A673 (cell line): ENCODE results near the gene PTPN22.

Experiments
- CTCF ChIP-seq: fragments of 300-800, 200-600 bp; sonication (generic); conservative IDR thresholded peaks from 2 replicates; pipeline ENCODE4 v1.5.1; 2017; ENCODE audit warnings: low read depth, mild to moderate bottlenecking, antibody characterized with exemption, low read length, moderate library complexity, mixed read lengths
- EZH2 ChIP-seq: fragments of 200-600 bp; sonication (generic); IDR thresholded peaks from 2 replicates; pipeline ENCODE4 v1.6.1; 2017; ENCODE audit warnings: borderline replicate concordance, low read depth, mild to moderate bottlenecking, mixed read lengths, antibody characterized with exemption, low read length; ENCODE audit not compliant: poor library complexity, severe bottlenecking

GRCh38 chr1:113901191-113901590 lies 29.7 kb upstream of the PTPN22 start:
- TF ChIP-seq CTCF (no peak), EZH2 (no peak)
